CD4-positive, alpha-beta T cell treated with Interleukin-17A for 1 hour (primary cell): ENCODE results near the gene PLEKHM3.

ENCODE experiments used
- DNase-seq: peaks from one replicate; pipeline ENCODE4 v3.0.0-alpha.2; 2020

The PLEKHM3 gene

GRCh38 chr2:207848545-207848928 lies 176.8 kb downstream of the PLEKHM3 start:
- DNase-seq: no peak

DNA sequence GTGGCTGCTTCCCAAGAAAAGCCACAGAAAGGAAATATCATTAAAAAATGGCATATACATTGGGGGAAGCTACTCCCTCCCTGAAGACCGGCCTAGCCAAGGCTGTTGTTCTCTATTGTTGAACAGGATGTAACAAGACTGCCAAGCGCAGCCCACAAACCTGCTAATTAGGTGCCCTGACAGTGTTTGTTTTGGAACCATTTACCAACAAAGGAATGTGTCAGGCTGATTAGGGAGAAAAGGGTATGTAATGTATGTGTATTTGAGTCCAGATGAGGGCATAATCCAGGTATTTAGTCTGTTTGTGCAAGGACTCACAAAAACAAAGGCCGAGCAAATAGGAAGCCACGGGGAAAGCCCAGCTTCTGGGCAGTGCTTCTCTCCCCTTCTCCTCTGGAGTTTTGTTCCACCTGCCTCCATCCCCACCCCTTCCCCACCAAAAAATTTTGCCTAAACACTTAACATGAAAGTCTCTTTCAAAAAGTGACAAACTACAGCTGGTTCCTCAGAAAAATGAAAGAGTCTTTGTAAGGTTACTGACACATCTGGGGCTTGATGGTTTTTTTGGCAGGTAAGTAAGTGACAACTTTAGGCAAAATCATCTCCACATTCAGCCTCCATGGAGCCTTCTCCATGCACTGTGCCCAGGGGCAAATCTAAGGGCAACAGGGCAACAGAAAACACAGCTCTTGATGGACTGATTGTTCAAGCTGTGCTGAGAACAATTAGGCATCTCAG lies 177.4 kb downstream of the PLEKHM3 start:
- no peak for DNase-seq

DNA sequence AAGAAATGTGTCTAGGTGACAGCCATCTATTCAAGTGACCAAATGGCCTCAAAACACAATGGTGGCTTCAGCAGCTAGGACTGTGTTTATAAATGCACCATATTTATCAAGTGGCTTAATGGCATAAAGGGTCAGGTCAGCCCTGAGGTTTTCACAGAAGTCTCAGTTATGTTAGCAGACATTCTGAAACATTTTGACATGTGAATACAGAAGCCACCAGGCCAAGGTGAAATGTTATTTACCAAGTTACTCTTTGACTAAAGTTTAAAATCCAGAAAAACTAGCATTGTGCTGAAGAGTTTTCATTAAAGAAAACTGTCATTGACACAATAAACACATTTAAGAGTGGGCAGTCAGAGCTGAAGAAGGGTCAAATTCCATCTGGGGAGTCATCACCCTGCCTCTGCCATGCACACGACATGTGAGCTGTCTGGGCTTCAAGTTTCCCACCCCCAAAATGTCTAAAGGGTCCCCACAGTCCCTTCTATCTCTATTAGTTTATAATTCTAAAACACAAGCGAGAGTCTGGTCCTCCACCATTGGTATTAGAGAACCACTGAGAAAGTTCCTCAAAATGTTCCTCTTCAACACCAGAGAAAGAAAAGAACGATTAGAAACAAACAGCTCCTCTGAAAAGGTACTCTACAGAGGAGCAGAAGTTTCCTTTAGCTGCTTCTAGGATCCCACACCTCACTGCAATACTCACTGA lies 178.1 kb downstream of the PLEKHM3 start:
- no peak for DNase-seq

DNA sequence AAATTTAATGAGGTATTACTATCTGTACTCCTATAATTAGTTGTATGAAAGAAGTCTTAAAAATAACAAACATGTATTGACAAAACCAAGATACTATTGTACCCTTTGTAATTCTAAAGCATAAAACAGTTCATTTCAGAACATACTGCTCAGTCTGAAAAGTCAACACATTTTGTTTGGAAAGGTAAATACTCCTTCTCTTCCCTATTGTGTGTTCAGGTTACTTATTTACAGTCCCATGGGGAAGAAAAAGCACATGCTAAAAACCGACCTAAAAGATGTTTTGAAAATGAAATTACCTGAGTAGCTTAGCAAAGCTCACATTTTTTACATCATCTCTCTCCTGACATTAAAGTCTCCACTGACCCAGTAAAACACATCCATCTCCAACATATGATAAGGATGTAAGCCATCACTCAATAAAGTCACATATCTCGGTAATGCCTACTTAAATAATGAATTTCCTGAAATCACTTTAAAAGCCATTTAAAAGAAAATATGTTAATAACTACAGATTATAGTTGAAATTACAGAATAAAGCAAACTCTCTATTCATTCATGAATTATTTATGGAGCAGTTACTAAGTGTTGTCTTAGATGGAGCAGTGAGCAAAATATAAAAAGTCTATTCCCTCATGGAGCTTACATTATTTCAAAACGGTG lies 180.0 kb downstream of the PLEKHM3 start:
- DNase-seq: no peak

- DNase-seq: no peak
Observed at GRCh38 chr2:207844648-207845047, 180.7 kb downstream of the PLEKHM3 start.

GRCh38 chr2:207840101-207840500 lies 185.2 kb downstream of the PLEKHM3 start:
- no peak for DNase-seq

DNA sequence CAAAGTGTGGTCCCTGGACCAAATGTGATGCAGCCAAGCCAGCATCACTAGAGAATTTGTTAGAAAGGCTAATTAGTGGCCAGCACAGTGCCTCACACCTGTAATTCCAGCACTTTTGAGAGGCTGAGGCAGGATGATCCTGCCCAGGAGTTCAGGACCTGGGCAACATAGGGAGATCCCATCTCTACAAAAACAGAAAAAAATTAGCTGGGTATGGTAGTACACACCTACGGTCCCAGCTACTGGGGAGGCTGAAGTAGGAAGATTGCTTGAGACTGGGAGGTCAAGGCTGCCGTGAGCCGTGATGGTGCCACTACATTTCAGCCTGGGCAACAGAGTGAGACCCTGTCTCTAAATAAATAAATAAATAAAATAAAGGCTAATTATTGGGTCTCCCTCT lies 185.8 kb downstream of the PLEKHM3 start:
- DNase-seq: no peak

DNA sequence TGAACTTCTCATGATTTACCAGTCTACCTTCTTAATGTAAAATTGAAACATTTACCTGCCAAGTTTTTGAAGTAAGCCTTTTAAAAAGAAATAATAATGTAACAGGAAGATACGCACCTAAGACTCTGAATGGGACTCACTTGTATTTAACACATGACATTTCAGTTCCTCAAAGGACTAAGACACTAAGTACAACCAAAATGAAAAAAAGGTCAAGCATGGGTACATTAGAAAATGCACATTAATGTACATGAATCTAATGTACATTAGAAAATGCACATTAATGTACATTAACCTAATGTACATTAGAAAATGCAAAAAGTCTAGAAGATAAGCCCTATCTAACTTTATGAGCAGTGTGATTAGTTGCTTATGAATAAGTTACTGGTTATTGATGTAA lies 186.3 kb downstream of the PLEKHM3 start:
- DNase-seq: no peak

- DNase-seq: no peak
Observed at GRCh38 chr2:207836521-207837133, 188.7 kb downstream of the PLEKHM3 start.

GRCh38 chr2:207835805-207836204 lies 189.5 kb downstream of the PLEKHM3 start:
- no peak for DNase-seq

- DNase-seq: no peak
Observed at GRCh38 chr2:207833251-207833751, 192.0 kb downstream of the PLEKHM3 start.

- no peak for DNase-seq
Observed at GRCh38 chr2:207831584-207832248, 193.6 kb downstream of the PLEKHM3 start.

DNA sequence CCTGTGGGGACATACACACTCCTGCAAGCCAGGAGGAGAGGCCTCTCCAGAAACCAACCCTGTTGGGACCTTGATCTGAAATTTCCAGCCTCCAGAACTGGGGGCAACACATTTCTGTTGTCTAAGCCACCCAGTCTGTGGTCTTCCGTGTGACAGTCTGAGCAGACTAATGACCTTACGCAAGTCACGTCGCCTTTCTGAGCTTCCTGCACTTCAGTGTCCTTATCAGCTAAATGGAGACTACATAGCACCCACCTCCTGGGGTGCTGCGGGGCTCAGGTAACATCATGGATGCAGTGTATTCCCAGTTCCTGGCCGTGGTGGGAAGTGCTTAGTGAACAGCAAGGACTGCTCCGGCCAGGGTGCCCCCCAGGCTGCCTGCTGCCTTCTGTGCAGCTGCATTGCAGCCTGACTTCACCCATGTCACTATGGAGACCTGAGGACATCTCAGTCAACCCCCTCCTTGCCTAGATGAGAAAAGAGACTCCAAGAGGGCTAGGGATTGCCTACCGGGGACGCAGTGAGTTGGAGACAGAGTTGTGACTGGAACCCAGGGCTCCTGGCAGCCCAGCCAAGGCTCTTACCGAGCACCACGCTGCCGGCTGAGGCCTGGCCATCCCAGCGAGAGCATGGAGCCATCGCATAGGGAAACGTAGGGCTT lies 194.4 kb downstream of the PLEKHM3 start:
- DNase-seq: no peak

DNA sequence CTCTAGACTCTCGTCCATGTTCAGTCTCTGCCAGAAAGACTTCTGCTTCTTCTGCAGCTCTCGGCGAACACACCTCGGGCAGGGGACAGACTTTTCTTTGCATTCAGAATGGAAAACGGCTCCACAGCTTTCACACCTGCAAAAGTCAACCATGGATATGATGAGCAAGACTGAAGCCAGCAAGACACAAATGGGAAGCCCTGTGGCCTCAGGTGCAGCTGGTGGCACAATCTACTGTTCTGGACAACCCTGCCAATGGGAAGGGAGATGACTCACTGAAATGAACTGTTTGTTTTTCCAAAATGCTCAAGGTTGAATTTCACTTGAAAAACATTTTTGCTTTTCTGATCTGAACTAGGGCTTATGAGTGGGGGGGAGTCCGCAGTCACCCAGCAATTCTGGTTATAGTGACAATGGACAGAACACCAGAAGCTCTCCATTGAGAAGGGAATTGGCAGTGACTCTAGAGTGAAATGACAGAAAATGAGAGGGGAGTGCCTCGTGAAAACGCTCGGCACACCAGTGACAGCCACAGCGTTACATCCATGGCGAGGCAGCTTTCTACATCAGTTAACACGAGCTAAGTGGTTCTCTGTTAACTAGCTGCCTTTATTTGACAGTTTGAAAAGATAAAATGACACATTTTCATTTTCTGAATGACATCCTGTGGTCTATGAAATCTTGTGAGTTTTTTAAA lies 196.8 kb downstream of the PLEKHM3 start:
- no peak for DNase-seq

- no peak for DNase-seq
Observed at GRCh38 chr2:207825978-207826377, 199.3 kb downstream of the PLEKHM3 start.

- no peak for DNase-seq
Observed at GRCh38 chr2:207825045-207825954, 200.0 kb downstream of the PLEKHM3 start.

DNA sequence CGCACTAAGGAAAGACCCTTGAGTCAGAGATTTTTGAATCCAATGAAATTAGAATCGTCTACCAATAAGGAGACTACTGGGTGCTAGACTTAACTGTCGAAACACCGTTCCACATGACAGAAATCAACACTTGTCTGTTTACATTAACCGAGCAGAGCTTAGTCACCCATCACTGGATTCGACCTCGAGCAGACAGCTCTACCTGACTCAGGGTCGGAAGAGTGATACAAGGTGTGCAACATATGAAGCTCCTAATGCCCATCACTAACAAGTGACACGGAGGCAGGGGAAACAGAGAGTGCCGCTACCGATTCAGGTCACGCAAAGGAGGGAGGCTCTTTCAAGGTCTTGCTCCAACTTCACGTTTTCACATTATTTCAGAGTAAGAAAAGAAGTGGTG lies 201.5 kb downstream of the PLEKHM3 start:
- no peak for DNase-seq

DNA sequence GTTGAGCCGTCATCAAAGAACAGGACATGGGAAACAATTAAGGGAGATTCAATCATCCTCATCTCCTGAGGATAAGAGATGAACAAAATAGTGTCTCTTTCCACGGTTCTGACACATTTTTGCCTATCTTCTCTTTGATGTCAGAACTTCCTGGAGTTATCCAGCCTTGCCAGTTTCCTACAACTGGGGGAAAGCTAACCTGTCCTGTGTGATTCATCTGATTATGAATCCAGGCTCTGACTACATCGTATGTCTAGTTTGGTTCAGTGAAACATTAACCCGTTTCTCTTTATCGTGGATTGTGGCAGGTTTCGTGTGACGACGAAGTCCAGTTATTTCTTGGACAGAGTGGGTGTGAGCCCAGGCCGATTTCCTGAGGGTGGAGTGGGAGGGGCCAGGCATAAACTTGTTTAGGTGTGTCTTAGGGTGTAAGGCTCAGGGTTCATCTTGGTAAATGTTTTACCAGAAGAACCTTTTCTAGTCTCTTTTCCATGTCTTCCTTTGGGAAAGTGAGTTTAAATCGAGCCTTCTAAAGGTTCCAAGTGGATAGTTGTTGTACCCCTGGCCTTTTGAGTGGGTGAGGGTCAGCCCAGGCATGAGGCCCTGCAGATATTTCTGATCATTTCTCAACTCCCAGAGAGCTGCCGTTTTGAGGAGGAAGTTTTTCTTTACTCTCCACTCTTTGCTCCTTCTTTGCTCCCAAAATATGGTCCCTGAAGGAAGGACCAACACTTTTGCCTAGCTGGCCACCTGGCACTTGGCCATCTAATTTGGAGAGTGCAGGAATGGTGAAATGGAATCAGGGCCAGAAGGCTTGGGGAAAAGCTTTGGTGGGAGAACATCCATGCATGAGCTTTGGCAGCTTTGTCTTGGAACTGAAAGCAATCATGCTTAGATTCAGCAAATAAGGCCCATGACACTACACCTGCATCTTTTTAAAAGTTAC lies 205.2 kb downstream of the PLEKHM3 start:
- no peak for DNase-seq
